ENCODE results near the gene CGNL1. TPM values are rescaled to one million over a fixed set of nuclear protein-coding genes. Genes with fewer than 3 reads are reported as not detected.

Gene CGNL1
- total RNA-seq, 2 experiments from 2014 or later = not detected

DNA sequence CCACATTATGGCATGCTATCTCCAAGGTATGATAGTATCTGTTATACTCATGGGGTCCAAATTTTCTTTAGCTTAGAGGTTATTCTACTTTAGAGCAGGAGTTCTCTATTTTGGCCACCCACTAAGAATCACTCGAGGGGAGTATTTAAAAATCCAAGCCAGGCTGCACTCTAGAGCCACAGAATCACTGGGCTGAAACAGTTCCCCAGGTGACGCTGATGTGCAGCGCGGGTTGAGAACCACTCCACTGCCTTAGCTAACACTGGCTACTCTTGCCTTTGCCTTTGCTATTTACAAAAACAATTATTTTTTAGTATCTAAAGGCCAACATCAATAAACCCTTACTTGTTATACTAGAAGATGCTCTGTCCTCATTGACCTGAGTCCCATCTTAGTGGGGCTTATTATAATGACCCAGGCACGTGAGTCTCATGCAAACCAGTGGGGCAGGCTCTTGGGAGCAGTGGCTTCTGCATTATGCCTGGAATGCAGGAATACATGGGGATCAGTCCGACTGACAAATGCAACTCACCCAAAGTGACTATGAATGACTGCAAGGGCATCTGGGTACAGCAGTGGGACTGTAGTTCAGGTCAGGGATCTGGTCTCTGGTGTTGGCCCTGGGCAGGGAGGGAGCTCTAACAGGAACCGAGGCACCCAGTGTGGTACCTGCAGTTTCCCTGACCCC lies 21.7 kb upstream of the CGNL1 start:
- H3K27me3 Mint-ChIP-seq (ENCODE audit: low read depth) = peaks cover 7% of the 10 kb centered on the region
- DNase-seq (no peak), ATAC-seq (no peak)
- CTCF ChIA-PET = interaction anchor here (1.0 to 1.6 kb wide), 3 partner anchors 48 to 485 kb away, joined by 3 read pairs; no protein-coding TSS in a partner anchor
- H3K36me3 Mint-ChIP-seq (ENCODE audit: low read depth) = no peaks in the 10 kb centered on the region
- H3K27ac Mint-ChIP-seq = no peak overlapping the region
- no peaks in the 10 kb centered on the region for H3K4me1 Mint-ChIP-seq (ENCODE audit: low read depth)
- no peak overlapping the region for H3K4me3 Mint-ChIP-seq
- no peaks in the 10 kb centered on the region for H3K9me3 Mint-ChIP-seq (ENCODE audit: insufficient read depth)
- POLR2A ChIA-PET = no interaction called here

DNA sequence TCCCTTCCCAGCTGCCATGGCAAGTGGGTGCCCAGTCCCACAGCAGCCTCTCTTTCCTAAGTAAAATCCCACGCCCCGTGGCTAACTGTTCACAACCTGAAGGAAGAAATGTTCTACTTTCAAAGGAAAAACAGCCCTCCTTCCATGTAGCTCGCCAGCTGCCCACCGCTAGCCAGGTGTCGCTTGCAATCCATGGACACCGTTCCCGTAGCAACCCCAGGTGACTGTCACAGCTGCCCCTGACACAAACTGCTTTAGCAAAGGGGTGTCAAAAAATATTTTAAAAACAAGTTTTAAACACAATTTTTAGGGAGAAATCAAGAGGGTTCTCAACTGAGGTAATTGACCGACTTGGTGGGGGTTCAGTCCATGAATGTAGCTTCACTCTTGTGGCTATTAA lies 21.0 kb upstream of the CGNL1 start:
- CTCF ChIA-PET = interaction anchor here (1.0 kb wide), 1 partner anchor 187 kb away, joined by 3 read pairs; no protein-coding TSS in a partner anchor
- H3K27ac Mint-ChIP-seq = no peak overlapping the region
- POLR2A ChIA-PET = no interaction called here
- no peaks in the 10 kb centered on the region for H3K36me3 Mint-ChIP-seq (ENCODE audit: low read depth)
- peaks cover 7% of the 10 kb centered on the region for H3K27me3 Mint-ChIP-seq (ENCODE audit: low read depth)
- no peak for ATAC-seq
- H3K4me1 Mint-ChIP-seq (ENCODE audit: low read depth) = no peaks in the 10 kb centered on the region
- H3K9me3 Mint-ChIP-seq (ENCODE audit: insufficient read depth) = no peaks in the 10 kb centered on the region
- DNase-seq = no peak
- H3K4me3 Mint-ChIP-seq = no peak overlapping the region

DNA sequence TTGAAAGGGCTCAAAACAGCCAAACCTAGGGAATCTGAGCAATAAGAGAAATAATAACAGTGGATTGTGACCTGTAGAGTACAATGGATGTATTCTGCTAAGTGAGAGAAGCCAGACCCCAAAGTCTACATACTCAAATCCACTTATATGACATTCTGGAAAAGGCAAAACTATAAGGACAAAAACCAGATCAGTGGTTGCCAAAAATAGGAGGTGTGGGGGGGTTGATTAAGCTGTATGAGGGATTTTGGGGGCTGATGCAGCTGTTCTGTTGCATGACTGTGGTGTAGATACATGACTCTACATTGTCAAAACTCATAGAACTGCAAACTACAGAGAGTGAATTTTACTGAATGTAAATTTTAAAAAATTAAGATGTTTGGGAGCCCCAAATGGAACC lies 20.1 kb upstream of the CGNL1 start:
- H3K27ac Mint-ChIP-seq = no peak overlapping the region
- ATAC-seq (no peak), DNase-seq (no peak)
- ChIA-PET POLR2A (no interaction called here), CTCF (interaction anchor here (1.0 kb wide), 1 partner anchor 171 kb away, joined by 3 read pairs; no protein-coding TSS in a partner anchor)
- H3K4me1 Mint-ChIP-seq (ENCODE audit: low read depth) = no peaks in the 10 kb centered on the region
- no peaks in the 10 kb centered on the region for H3K9me3 Mint-ChIP-seq (ENCODE audit: insufficient read depth)
- H3K36me3 Mint-ChIP-seq (ENCODE audit: low read depth) = no peaks in the 10 kb centered on the region
- peaks cover 7% of the 10 kb centered on the region for H3K27me3 Mint-ChIP-seq (ENCODE audit: low read depth)
- no peak overlapping the region for H3K4me3 Mint-ChIP-seq

DNA sequence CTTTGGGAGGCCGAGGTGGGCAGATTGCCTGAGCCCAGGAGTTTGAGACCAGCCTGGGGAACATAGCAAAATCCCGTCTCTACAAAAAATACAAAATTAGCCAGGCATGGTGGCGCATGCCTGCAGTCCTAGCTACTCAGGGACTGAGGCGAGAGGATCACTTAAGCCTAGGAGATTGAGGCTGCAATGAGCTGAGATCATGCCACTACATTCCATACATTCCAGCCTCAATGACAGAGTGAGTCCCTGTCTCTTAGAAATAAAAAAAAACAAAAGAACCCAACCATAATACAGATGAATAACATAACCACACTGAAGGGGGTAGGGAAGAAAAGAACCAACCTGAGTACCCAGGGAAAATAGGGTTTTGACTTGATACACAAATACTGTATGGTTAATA lies 19.7 kb upstream of the CGNL1 start:
- Mint-ChIP-seq H3K9me3 (ENCODE audit: insufficient read depth) (no peaks in the 10 kb centered on the region), H3K36me3 (ENCODE audit: low read depth) (no peaks in the 10 kb centered on the region), H3K4me3 (no peak overlapping the region), H3K27me3 (ENCODE audit: low read depth) (peaks cover 7% of the 10 kb centered on the region), H3K4me1 (ENCODE audit: low read depth) (no peaks in the 10 kb centered on the region), H3K27ac (no peak overlapping the region)
- DNase-seq (no peak), ATAC-seq (no peak)
- ChIA-PET POLR2A (no interaction called here), CTCF (interaction anchor here (1.0 kb wide), 1 partner anchor 171 kb away, joined by 3 read pairs; no protein-coding TSS in a partner anchor)

DNA sequence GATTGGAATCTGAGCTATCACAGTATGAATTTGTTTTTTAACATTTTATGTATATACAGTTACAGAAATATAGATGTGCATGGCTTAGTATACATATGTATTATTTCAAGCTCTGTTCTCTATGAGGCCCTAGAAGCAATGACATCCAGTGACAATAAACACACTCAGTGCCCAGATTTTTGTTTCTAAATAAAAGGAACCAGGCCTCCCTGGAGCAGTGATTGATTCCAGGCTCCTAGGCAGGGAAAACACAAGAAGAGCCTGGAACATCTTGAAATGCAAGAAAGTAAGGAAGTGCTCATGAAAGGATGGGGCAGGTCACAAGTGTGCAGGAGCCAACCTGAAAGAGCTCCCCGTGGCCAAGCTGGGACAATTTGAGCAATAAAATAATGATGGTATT lies 18.5 kb upstream of the CGNL1 start:
- H3K36me3 Mint-ChIP-seq (ENCODE audit: low read depth) = no peaks in the 10 kb centered on the region
- ChIA-PET POLR2A (no interaction called here), CTCF (no interaction called here)
- H3K4me3 Mint-ChIP-seq = no peak overlapping the region
- DNase-seq (no peak), ATAC-seq (no peak)
- no peak overlapping the region for H3K27ac Mint-ChIP-seq
- peaks cover 7% of the 10 kb centered on the region for H3K27me3 Mint-ChIP-seq (ENCODE audit: low read depth)
- no peaks in the 10 kb centered on the region for H3K4me1 Mint-ChIP-seq (ENCODE audit: low read depth)
- no peaks in the 10 kb centered on the region for H3K9me3 Mint-ChIP-seq (ENCODE audit: insufficient read depth)

DNA sequence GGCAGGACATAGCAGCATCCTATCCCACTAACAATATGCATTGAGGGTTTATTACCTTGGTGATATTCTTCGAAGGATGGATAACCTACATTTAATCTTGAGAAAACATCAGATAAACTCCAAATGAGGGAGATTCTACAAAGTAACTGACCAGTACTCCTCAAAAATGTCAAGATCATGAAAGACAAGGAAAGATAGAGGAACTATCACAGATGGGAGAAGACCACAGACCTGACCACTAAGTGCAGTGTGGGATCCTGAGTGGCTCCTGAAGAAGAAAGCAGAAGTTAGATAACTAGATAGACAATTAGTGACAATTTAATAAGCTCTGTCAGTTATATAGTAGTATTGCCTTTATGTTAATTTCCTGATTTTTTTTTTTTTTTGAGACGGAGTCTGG lies 17.7 kb upstream of the CGNL1 start:
- Mint-ChIP-seq H3K27ac (no peak overlapping the region), H3K27me3 (ENCODE audit: low read depth) (peaks cover 7% of the 10 kb centered on the region), H3K9me3 (ENCODE audit: insufficient read depth) (no peaks in the 10 kb centered on the region), H3K4me1 (ENCODE audit: low read depth) (no peaks in the 10 kb centered on the region), H3K36me3 (ENCODE audit: low read depth) (no peaks in the 10 kb centered on the region), H3K4me3 (no peak overlapping the region)
- DNase-seq (no peak), ATAC-seq (no peak)
- POLR2A ChIA-PET = no interaction called here
- CTCF ChIA-PET = no interaction called here

DNA sequence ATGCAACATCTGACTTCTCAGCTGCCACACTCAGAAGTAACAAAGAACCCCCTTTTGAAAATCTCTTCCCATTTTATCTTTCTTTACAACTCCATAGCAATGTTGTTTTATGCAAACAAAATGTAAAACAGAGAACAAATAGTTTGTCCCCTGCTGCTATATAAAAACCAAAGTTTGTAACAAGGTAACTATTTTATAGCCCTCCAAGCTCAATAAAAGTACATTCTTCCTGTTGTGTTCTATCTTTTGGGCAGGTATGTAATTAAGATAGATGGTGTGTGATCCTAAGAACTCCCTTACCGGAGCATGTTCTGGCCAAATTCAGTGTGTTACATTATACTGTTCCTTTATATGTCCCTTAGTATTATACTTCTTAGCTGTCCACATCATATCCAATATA lies 12.6 kb upstream of the CGNL1 start:
- H3K27ac Mint-ChIP-seq = no peak overlapping the region
- CTCF ChIA-PET = interaction anchor here (0.8 kb wide), 1 partner anchor 164 kb away, joined by 3 read pairs; no protein-coding TSS in a partner anchor
- H3K9me3 Mint-ChIP-seq (ENCODE audit: insufficient read depth) = no peaks in the 10 kb centered on the region
- H3K4me3 Mint-ChIP-seq = no peak overlapping the region
- ATAC-seq (no peak), DNase-seq (no peak)
- H3K4me1 Mint-ChIP-seq (ENCODE audit: low read depth) = no peaks in the 10 kb centered on the region
- H3K27me3 Mint-ChIP-seq (ENCODE audit: low read depth) = no peaks in the 10 kb centered on the region
- H3K36me3 Mint-ChIP-seq (ENCODE audit: low read depth) = no peaks in the 10 kb centered on the region
- POLR2A ChIA-PET = interaction anchor here (0.8 kb wide), 2 partner anchors 11 to 248 kb away, joined by 3 to 4 read pairs; no protein-coding TSS in a partner anchor

DNA sequence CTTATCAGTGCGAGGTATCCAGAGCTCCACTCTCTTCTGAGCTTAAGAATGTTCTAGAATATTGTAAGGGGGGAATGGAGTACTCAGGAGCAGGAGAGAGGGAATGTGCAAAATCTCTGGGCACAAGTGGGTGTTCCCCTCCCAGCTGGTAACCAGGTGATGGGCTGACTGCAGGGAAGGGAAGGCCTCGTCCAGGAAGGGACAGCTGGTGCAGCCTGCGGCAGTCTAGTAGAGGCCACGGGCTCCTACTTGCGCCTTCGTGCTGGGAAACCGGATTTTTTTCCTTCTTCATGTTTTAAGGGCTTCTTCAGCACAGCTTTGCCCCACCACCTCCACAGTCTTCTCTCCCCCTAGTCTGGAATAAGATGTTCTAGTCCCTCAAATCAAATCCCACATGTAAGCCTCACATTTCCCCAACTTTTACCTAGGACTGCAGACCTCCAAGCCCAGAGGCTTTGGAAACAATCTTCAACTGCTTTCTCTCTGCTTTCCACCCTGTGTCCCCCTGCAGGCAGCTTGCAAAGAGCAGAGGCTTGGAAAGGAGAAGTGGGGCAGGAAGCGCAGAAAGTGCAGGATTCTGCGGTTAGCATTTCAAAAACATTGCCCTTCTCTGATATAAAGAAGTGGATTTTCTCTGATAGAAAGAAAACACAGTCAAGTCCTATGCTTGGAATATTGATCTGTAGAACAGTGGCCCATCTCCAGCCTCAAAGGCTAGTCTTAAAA lies 11.9 kb upstream of the CGNL1 start:
- Mint-ChIP-seq H3K4me3 (no peak overlapping the region), H3K36me3 (ENCODE audit: low read depth) (no peaks in the 10 kb centered on the region), H3K9me3 (ENCODE audit: insufficient read depth) (no peaks in the 10 kb centered on the region), H3K27me3 (ENCODE audit: low read depth) (no peaks in the 10 kb centered on the region), H3K27ac (no peak overlapping the region), H3K4me1 (ENCODE audit: low read depth) (no peaks in the 10 kb centered on the region)
- DNase-seq (no peak), ATAC-seq (no peak)
- CTCF ChIA-PET = no interaction called here
- POLR2A ChIA-PET = interaction anchor here (0.8 kb wide), 1 partner anchor 248 kb away, joined by 3 read pairs; no protein-coding TSS in a partner anchor

DNA sequence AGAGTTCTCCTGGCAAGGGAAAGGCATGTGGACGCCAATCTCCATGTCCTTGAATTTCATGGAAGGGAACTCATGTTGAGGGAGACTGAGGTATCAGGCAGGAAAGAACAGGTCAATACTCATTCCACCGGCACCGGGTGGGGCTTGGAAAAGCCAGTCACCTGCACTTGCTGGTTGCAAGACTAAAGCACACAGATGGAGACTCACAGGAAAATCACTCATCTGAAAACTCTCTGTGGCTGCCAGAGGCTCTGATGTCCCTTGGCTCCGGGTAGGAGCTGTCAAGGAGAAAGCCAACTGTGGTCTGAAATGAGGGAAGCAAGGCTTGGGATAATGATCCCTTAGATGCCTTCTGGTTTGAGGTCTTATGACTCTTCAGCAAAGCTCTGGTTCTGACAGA lies 8.7 kb upstream of the CGNL1 start:
- ChIA-PET CTCF (no interaction called here), POLR2A (no interaction called here)
- Mint-ChIP-seq H3K27me3 (ENCODE audit: low read depth) (no peaks in the 10 kb centered on the region), H3K9me3 (ENCODE audit: insufficient read depth) (no peaks in the 10 kb centered on the region), H3K36me3 (ENCODE audit: low read depth) (no peaks in the 10 kb centered on the region), H3K4me3 (no peak overlapping the region), H3K27ac (no peak overlapping the region), H3K4me1 (ENCODE audit: low read depth) (no peaks in the 10 kb centered on the region)
- ATAC-seq (no peak), DNase-seq (no peak)

DNA sequence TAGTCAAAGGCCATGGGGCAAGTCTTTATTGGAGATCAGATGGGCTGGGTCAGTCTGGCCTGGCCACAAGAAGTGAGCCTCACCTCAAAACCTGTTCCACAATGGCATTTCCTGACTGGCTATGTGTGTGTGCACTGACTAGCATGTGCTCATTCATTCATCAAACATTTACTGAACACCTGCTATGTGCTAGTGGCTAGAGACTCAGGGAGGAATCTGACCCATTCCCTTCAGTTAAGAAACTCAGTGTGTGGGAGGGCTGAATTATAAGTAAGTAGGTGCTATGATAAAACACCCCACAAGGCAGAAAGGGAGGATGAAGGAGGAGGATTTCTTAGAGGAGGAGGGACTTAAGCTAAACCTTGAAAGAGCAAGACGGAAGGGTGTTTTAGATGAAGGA lies 5.4 kb upstream of the CGNL1 start:
- DNase-seq = no peak
- Mint-ChIP-seq H3K4me3 (no peak overlapping the region), H3K36me3 (ENCODE audit: low read depth) (peaks cover 1% of the 10 kb centered on the region), H3K9me3 (ENCODE audit: insufficient read depth) (no peaks in the 10 kb centered on the region), H3K4me1 (ENCODE audit: low read depth) (peaks cover 2% of the 10 kb centered on the region), H3K27me3 (ENCODE audit: low read depth) (peaks cover 21% of the 10 kb centered on the region), H3K27ac (no peak overlapping the region)
- no peak for ATAC-seq
- CTCF ChIA-PET = no interaction called here
- POLR2A ChIA-PET = no interaction called here

DNA sequence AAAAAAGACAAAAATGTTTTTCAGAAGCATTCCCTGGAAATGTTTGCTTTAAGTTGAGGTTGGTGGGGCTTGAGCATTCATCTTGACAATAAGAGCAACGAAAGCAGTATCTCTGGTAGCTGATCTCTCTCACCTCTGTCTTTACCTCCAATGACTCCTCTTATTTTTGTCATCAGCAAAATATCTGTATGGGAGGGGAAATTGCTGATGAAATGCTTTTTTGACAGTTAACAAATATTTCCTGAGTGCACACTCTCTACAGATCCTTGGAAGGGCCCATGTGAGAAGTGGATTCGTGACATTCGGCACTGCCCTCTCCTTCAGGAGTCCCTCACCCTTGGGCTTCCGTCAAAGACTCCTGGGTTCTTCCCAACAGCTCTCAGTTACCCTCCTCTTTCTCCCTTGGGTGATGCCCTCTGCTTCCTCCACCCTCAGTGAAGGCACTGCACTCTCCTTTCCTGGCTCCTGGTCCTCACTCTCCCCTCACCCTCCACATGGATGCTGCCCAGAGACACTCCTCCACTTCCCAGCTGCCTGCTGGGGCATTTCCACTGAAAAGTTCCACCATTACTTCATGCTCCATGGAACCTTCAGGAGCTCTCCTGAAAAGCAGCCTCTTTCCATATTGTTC lies 2.9 kb upstream of the CGNL1 start:
- peaks cover 1% of the 10 kb centered on the region for H3K36me3 Mint-ChIP-seq (ENCODE audit: low read depth)
- no peaks in the 10 kb centered on the region for H3K9me3 Mint-ChIP-seq (ENCODE audit: insufficient read depth)
- ATAC-seq (no peak), DNase-seq (no peak)
- ChIA-PET CTCF (interaction anchor here (0.6 kb wide), 1 partner anchor 715 kb away, joined by 3 read pairs; no protein-coding TSS in a partner anchor), POLR2A (no interaction called here)
- peaks cover 37% of the 10 kb centered on the region for H3K27me3 Mint-ChIP-seq (ENCODE audit: low read depth)
- no peak overlapping the region for H3K27ac Mint-ChIP-seq
- H3K4me1 Mint-ChIP-seq (ENCODE audit: low read depth) = peaks cover 8% of the 10 kb centered on the region
- H3K4me3 Mint-ChIP-seq = no peak overlapping the region

DNA sequence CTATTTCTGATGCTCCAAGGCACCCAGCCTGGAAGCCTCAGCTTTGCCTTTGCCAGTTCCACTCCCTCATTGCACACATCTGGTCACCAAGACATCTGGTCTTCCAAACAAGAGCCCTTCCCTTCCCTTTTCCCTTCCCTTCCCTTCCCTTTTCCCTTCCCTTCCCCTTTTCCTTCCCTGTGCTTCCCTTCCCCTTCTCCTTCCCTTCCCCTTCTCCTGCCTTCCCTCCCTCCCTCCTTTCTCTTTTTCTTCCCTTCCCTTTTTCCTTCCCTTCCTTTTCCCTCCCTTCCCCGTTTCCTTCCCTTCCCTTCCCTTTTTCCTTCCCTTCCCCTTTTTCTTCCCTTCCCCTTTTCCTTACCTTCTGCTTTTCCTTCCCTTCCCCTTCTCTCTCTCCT lies 2.4 kb upstream of the CGNL1 start:
- Mint-ChIP-seq H3K4me1 (ENCODE audit: low read depth) (peaks cover 8% of the 10 kb centered on the region), H3K36me3 (ENCODE audit: low read depth) (peaks cover 1% of the 10 kb centered on the region), H3K9me3 (ENCODE audit: insufficient read depth) (no peaks in the 10 kb centered on the region), H3K27me3 (ENCODE audit: low read depth) (peaks cover 41% of the 10 kb centered on the region), H3K4me3 (no peak overlapping the region), H3K27ac (no peak overlapping the region)
- DNase-seq (no peak), ATAC-seq (no peak)
- ChIA-PET POLR2A (no interaction called here), CTCF (no interaction called here)

Measured in activated CD8-positive, alpha-beta T cell treated with anti-CD3 and anti-CD28 coated beads, Interleukin-2, amount 10 ng/mL, durations not matched to agents 7 days and 5 days (primary cell).